ENCODE measurements around the gene LACTBL1.

LACTBL1 gene

DNA sequence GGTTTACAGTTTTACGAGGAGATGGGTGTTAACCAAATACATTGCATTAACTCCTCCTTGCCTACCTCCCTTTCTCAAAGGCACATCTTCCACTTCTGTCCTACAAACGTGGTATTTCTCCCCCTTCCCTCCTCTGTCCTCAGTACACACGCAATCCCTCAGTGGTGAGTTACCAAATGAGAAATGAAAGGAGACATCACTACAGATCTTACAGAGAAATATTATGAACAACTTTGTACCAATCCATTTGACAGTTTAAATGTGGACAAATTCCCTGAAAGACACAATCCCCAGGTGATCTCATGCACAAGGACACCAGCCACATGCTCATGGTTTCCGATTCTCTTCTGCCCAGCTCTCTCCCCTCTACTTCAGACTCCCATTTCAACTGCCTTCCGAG is 6.4 kb downstream of the LACTBL1 start:
- H3K79me2 ChIP-seq (ENCODE audit: insufficient read depth, low read depth), result no peaks in the 10 kb centered on the region
- H3K36me3 ChIP-seq (ENCODE audit: insufficient read depth), result no peaks in the 10 kb centered on the region
- no peak overlapping the region for H3K27ac ChIP-seq
- H3K4me1 ChIP-seq (ENCODE audit: low read depth, poor library complexity, severe bottlenecking), result no peaks in the 10 kb centered on the region
- H2AFZ ChIP-seq (ENCODE audit: low read depth), result no peak overlapping the region
- no peak overlapping the region for H3K9ac ChIP-seq
- H3K4me2 ChIP-seq, result no peak overlapping the region
- H4K20me1 ChIP-seq (ENCODE audit: insufficient read depth), result no peaks in the 10 kb centered on the region
- no peak overlapping the region for H3K4me3 ChIP-seq (IDR thresholded peaks at IDR 0.05; ENCODE audit: insufficient read depth, low read depth, low read length)
- TF ChIP-seq, protein P1, sequence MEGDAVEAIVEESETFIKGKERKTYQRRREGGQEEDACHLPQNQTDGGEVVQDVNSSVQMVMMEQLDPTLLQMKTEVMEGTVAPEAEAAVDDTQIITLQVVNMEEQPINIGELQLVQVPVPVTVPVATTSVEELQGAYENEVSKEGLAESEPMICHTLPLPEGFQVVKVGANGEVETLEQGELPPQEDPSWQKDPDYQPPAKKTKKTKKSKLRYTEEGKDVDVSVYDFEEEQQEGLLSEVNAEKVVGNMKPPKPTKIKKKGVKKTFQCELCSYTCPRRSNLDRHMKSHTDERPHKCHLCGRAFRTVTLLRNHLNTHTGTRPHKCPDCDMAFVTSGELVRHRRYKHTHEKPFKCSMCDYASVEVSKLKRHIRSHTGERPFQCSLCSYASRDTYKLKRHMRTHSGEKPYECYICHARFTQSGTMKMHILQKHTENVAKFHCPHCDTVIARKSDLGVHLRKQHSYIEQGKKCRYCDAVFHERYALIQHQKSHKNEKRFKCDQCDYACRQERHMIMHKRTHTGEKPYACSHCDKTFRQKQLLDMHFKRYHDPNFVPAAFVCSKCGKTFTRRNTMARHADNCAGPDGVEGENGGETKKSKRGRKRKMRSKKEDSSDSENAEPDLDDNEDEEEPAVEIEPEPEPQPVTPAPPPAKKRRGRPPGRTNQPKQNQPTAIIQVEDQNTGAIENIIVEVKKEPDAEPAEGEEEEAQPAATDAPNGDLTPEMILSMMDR (conservative IDR thresholded peaks at IDR 0.05; ENCODE audit: low read depth, low read length), result no peak
- no peaks in the 10 kb centered on the region; the same call in 1 of the 2 replicates for H3K27me3 ChIP-seq (ENCODE audit: insufficient read depth, low read depth)

DNA sequence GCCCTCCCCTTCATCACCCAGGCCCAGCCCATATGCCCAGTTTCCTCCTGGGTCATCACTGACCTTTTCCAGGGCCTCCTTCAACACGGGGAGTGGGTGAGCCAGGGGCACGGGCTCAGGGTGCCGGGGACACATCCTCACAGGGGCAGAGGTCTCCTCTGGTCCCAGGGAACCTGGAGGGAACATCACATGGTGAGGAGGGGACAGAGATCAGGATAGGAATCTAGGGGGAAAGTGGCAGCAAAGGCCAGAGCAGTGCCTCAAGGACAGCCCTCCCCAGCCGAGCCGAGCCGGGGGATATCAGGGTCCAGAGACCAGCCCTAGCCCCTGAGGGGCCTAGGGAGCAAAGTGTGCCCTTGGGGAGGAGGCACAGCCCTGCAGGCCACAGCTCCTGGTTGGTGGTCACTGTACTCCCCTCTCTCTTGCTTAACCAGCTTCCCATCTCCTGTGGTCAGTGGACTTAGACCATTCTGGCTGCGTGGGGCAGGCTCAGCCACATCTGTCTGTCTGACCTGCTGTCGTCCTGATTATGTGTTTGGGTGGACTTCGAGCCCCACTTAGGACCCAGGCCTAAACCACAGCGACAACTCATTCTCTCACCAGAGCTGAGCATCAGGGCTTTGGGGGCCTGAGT is 9.5 kb downstream of the LACTBL1 start:
- no peaks in the 10 kb centered on the region for H3K4me1 ChIP-seq (ENCODE audit: low read depth, poor library complexity, severe bottlenecking)
- no peaks in the 10 kb centered on the region for H4K20me1 ChIP-seq (ENCODE audit: insufficient read depth)
- H3K27me3 ChIP-seq (ENCODE audit: insufficient read depth, low read depth), result no peaks in the 10 kb centered on the region; the same call in 1 of the 2 replicates
- no peak overlapping the region for H3K27ac ChIP-seq
- no peak overlapping the region for H3K4me3 ChIP-seq (IDR thresholded peaks at IDR 0.05; ENCODE audit: insufficient read depth, low read depth, low read length)
- H3K4me2 ChIP-seq, result no peak overlapping the region
- no peaks in the 10 kb centered on the region for H3K79me2 ChIP-seq (ENCODE audit: insufficient read depth, low read depth)
- H3K36me3 ChIP-seq (ENCODE audit: insufficient read depth), result no peaks in the 10 kb centered on the region
- H2AFZ ChIP-seq (ENCODE audit: low read depth), result no peak overlapping the region
- TF ChIP-seq, protein P1 (conservative IDR thresholded peaks at IDR 0.05; ENCODE audit: low read depth, low read length), result no peak
- H3K9ac ChIP-seq, result no peak overlapping the region

DNA sequence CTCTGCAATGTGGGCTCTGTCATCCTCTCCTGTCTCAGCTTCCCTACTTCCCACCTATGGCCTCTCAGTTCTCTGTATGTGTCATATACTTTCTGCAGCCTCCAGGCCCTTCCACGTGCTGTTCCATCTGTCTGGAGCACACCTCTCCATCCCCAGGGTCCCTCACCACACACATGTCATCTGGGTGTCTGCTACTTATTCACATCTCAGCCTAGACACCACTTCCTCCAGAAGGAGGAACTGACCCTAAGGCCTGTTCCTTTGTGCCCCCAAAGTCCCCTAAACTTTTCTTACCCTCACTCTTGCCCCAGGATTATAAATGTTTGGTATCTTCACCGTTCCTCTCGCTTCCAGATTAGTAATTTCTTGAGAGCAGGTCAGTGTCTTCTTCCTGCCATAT is 10.1 kb downstream of the LACTBL1 start:
- Histone ChIP-seq H2AFZ (ENCODE audit: low read depth) (no peak overlapping the region), H3K4me2 (no peak overlapping the region), H3K36me3 (ENCODE audit: insufficient read depth) (no peaks in the 10 kb centered on the region), H4K20me1 (ENCODE audit: insufficient read depth) (no peaks in the 10 kb centered on the region), H3K4me3 (IDR thresholded peaks at IDR 0.05; ENCODE audit: insufficient read depth, low read depth, low read length) (no peak overlapping the region), H3K27ac (no peak overlapping the region), H3K9ac (no peak overlapping the region), H3K4me1 (ENCODE audit: low read depth, poor library complexity, severe bottlenecking) (no peaks in the 10 kb centered on the region), H3K27me3 (ENCODE audit: insufficient read depth, low read depth) (no peaks in the 10 kb centered on the region; the same call in 1 of the 2 replicates), H3K79me2 (ENCODE audit: insufficient read depth, low read depth) (no peaks in the 10 kb centered on the region)
- TF ChIP-seq, protein P1 (conservative IDR thresholded peaks at IDR 0.05; ENCODE audit: low read depth, low read length), result no peak

DNA sequence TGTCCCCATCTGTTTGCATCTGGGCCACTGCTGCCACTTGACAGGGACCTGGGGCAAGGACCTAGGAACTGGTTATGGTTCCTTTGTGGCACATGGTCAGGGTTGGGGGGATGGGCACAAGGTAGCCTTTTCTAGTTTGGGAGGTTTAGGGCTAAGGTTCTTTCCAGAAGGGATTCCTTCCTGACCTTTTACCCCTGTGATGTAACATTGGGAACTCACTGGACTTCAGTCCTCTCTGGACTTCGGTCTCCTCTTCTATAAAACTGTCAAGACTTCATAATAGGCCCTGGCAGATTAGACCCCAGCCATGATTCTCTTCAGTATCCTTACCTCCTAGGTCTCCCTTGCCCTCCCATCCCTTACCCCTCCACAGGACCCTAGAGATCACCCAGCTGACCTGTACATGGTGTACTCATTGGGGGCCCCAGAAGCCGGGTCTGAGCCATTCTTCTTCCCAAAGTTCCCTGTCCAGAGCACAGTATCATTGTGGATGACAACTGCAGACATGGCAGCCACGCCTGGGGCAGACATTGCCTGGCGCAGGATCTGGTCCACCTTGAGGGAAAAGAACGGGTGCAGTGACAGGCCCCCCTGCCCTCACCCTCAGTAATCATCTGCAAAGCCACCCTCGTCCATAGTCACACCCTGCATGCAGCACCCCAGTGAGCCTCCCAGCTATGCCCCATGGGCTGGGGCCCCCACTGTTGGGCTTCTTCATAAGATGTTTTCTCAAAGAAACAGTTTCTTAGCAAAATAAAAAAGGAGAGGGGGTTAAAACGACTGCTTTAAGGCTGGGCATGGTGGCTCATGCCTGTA is 12.9 kb downstream of the LACTBL1 start:
- Histone ChIP-seq H3K36me3 (ENCODE audit: insufficient read depth) (no peaks in the 10 kb centered on the region), H3K79me2 (ENCODE audit: insufficient read depth, low read depth) (no peaks in the 10 kb centered on the region), H3K4me1 (ENCODE audit: low read depth, poor library complexity, severe bottlenecking) (no peaks in the 10 kb centered on the region), H3K4me2 (no peak overlapping the region), H3K27me3 (ENCODE audit: insufficient read depth, low read depth) (no peaks in the 10 kb centered on the region; the same call in 1 of the 2 replicates), H3K4me3 (IDR thresholded peaks at IDR 0.05; ENCODE audit: insufficient read depth, low read depth, low read length) (no peak overlapping the region), H3K9ac (no peak overlapping the region), H4K20me1 (ENCODE audit: insufficient read depth) (no peaks in the 10 kb centered on the region), H3K27ac (no peak overlapping the region), H2AFZ (ENCODE audit: low read depth) (no peak overlapping the region)
- TF ChIP-seq, protein P1 (conservative IDR thresholded peaks at IDR 0.05; ENCODE audit: low read depth, low read length), result no peak
